HG02981 (cell line): ENCODE measurements around the gene CLIP3.
"Not testable (repeated sequence)": the region's sequence is repeated elsewhere in the genome, so short reads cannot be mapped to it uniquely, and the experiment has no call there.

Experiments
- ATAC-seq: cut with Tn5 transposase; IDR thresholded peaks from one replicate; pipeline ENCODE4 v1.9.1; 2021; ENCODE audit warnings: mild to moderate bottlenecking, moderate library complexity; ENCODE audit not compliant: unreplicated experiment

The CLIP3 gene, protein sequence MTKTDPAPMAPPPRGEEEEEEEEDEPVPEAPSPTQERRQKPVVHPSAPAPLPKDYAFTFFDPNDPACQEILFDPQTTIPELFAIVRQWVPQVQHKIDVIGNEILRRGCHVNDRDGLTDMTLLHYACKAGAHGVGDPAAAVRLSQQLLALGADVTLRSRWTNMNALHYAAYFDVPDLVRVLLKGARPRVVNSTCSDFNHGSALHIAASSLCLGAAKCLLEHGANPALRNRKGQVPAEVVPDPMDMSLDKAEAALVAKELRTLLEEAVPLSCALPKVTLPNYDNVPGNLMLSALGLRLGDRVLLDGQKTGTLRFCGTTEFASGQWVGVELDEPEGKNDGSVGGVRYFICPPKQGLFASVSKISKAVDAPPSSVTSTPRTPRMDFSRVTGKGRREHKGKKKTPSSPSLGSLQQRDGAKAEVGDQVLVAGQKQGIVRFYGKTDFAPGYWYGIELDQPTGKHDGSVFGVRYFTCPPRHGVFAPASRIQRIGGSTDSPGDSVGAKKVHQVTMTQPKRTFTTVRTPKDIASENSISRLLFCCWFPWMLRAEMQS

DNA sequence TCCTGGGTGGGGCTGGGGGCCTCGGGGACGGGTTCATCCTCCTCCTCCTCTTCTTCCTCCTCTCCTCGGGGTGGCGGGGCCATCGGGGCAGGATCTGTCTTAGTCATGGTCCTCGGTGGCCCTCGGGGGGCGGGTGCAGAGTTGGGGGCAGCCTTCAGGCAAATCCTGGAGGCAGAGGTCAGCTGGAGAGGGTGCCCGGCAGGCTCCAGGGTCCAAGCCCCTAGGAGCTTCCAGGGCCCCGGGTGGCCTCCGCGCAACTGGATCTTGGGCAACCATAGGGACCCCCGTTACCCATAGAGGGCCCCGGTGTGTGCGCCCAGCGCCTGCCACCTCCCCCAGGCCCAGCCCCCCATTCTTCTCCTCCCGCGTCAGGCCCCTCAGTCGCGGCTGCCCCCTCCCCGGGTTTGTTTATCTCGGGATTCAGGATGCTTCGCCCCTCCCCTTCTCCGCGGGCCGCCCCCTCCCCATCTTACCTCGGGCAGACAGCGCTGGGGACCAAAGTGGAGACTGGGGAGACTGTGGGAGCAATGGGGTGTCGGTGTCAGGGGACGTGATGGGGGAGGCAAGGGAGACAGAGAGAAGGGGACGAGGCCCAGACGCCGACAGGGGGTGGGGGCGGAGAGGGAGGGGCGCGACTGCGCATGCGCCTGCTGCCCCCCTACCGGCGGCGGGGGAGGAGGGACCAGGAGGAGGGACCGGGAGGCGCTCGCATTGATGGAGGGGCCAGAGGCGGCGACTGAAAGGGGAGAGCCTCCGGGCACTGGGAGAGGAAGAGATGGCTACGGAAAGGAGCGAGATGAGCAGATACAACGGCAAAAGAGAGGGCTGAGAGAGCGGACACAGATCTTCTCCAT lies at the start of gene CLIP3:
TSS of gene CLIP3 (minus strand) at position 623 of the 854 bp plus-strand sequence. CDS start at position 107, 516 bp downstream.
- no peak for ATAC-seq

DNA sequence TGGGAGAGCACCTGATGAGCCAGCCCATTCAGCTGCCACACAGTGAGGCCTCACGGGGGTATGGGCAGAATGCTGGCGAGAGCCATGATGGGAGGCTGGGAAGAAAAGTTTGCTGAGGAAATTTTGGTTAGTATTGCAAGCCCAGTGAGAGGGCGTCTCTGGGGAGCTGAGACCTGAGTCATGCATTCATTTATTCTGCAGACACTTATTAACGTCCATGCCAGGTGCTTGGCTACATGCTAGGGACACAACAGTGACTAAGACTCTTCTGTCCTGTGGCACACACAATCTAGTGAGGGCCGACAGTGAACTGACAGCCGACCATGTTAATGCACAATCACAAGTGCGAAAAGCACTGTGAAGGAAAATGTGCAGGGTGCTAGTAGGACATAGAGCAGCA lies 49.2 kb upstream of the CLIP3 start:
- no peak for ATAC-seq

DNA sequence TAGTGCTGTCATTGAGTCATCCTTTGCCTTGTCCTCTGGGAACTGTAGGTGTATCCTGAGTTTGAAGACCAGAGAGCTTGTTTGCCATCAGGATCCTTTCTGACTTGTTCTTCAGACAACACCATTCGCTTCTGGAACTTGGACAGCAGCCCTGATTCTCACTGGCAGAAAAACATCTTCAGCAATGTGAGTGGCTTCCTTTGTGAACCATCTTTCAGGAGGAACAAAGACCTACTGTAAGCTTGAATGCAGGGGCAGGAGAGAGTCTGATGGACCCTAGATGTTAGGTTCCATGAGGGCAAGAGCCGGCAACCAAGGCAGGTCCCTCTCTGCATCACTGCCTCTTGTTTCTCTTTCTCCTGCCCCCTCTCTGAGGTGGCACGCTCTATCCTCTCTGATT lies 48.7 kb upstream of the CLIP3 start:
- no peak for ATAC-seq

DNA sequence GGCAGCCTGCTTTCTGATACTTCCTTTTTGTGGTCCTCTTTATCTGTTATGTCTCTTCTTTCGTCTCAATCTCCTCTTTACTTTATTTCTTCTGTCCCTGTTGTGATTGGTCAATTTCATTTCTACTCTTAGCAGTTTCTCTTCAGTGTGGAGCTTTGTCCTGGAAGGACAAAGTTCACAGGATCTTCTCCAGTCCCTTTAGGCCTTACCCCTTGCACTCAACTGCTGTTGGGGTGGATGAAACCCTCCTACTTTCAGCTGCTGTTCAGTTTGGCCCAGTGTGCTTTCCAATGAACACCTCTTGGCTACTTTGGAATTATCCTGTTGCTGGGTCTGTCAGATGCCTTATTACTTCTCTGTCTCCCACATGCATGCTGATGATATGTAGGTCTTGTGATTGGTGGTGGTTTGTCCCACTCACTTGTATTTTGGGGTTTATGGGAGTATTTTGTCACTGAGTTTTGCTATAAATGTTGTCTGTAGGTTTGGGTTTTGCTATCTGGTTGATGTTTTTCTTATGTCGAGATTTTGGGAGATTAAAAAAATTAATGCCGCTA lies 46.8 kb upstream of the CLIP3 start:
- no peak for ATAC-seq

DNA sequence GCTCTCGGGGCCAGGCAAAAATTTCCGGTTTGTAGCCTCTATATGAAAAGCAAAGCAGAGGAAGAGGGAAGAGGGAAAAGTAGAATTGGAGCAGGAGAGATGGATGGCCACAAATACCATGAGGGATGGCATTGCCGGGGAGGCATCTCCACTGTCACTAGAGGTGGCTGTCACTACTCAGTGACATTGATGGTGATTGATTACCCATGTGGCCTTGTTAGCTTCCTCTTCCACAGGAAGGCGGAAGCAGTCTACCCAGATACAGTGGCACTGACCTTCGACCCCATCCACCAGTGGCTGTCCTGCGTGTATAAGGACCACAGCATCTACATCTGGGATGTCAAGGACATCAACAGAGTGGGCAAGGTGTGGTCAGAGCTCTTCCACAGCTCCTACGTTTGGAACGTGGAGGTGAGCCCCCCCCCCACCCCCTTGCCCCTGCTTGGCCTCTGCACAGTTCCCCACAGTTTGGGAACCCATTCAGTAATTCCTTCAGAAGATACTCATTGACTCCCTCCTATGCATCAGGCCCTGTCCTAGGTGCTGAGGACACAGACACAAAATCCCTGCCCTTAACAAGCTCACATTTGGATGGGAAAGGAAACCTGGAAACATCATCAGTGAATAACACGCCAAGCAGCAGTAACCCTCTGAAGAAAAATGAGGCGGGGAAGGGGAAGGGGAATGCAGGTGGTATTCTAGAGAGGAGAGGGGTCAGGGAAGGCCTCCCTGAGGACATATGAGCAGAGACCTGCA lies 40.6 kb upstream of the CLIP3 start:
- no peak for ATAC-seq

DNA sequence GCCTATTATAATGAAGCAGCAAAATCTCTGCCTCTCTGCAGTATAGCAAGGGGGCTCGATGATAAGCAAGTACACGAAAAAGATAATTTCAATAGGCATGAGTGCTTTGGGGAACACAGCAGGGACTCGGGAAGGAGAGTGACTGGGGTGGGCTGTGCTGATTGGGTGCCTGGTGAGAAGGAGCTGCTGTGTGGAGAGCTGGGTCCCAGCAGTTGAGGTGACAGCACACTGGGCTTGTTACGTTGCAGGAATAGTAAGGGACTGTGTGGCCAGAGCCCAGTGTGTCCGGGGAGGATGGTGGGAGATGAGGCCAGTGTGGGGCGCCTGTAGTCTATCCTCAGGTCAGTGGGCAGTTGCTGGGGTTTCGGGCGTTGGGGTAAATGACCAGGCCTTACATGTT lies 39.4 kb upstream of the CLIP3 start:
- no peak for ATAC-seq

DNA sequence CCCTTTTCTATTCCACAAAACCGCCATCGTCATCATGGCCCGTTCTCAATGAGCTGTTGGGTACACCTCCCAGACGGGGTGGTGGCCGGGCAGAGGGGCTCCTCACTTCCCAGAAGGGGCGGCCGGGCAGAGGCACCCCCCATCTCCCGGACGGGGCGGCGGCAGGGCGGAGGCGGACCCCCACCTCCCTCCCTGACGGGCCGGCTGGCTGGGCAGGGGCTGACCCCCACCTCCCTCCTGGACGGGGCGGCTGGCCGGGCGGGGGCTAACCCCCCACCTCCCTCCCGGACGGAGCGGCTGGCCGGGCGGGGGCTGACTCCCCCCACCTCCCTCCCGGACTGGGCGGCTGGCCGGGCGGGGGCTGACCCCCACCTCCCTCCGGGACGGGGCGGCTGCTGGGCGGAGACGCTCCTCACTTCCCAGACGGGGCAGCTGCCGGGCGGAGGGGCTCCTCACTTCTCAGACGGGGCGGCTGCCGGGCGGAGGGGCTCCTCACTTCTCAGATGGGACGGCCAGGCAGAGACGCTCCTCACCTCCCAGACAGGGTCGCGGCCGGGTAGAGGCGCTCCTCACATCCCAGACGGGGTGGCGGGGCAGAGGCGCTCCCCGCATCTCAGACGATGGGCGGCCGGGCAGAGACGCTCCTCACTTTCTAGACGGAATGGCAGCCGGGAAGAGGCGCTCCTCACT lies 36.3 kb upstream of the CLIP3 start:
- ATAC-seq, result not testable (repeated sequence)

DNA sequence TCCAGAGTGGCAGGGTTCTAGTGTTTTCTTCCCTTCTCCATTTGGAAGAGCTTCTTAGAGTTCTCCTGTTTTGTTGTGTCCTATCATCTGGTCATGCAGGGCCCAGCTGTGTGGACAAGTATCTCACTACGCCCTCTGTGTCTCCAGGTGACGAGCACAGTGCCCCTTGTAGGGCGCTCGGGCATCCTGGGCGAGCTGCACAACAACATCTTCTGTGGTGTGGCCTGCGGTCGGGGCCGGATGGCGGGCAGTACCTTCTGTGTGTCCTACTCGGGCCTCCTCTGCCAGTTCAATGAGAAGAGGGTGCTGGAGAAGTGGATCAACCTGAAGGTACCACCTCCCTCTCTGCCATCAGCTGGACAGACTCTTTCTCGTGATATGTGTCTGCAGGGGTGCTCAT lies 35.0 kb upstream of the CLIP3 start:
- no peak for ATAC-seq

DNA sequence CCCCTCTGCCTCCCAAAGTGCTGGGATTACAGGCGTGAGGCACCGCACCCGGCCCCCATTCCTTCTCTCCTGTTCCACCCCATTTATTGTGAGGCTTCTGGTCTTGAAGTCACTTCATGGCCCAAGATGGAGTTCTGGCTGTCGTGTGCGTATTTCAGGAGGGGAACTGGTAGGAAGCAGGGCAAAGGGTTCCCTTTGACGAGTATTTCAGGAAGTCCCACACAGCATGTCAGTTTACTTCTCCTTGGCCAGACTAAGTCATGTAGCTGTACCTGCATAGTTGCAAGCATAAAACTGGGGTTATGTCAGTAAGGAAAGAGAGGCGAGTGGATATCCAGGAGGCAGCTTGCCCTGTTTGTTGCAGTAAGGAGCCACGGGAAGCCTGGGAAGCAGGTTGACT lies 32.2 kb upstream of the CLIP3 start:
- no peak for ATAC-seq

DNA sequence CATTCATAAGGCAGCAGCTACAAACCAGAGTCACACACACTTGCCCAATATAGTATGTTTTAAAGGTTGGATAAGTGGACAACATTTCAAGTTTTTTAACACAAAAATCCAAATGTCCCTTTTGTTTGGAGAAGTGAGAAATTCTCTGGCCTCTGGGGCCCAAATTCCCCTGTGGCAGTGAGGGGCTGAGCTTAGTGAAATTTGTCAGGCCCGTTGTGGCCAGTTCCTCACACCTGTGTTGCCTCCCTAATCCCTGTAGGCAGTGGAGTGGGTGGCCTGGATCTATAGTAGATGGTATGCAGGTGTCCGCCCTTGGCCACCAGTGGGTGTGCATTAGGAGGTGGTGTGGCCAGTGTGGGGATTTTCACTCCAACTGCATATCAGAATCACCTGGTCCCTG lies 28.7 kb upstream of the CLIP3 start:
- ATAC-seq, result no peak

DNA sequence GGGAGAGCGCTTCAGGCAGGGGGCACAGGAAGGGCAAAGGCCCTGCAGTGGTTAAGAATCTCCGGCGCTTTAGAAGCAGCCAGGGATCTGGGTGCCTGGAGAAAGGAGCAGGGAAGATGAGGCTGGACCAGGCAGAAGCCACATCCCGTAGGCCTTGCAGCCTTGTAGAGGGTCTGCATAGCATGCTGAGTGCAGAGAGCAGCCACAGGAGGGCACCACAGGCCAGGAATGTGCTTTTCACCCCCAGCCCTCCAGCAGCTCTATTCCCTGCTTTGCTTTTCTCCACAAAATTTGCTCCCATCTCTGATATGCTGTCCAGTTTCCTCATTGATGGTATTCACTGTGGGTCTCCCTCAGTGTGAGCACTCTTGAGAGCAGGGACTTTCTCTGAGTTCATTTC lies 27.8 kb upstream of the CLIP3 start:
- ATAC-seq, result no peak

DNA sequence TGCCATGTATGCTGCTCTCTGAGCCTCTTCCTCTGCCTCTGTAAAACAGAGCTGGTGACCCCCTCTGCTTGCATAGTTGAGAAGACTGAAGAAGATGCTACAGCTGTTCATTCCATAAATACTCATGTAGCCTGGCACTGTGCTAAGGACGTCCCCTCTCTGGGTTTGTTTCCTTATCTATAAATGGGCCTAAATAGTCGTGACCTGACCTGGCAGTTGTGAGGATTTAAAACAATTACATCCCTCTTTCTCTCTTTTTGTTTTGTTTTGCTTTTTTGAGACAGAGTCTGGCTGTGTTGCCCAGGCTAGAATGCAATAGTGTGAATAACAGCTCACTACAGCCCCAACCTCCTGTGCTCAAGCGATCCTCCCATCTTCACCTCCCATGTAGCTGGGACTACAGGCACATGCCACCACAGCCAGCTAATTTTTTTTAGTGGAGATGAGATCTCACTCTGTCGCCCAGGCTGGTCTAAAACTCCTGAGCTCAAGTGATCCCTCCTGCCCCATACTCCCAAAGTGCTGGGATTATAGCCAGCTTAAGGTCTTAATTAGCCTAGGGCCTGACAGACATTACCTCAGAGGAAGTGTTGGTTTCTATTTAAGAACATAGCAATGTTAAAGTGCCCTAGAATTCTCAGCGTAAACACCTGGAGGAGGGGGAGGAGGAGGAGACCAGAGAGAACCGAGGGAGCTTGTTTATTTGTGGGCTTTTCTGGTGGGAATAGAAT lies 26.7 kb upstream of the CLIP3 start:
- ATAC-seq, result no peak

DNA sequence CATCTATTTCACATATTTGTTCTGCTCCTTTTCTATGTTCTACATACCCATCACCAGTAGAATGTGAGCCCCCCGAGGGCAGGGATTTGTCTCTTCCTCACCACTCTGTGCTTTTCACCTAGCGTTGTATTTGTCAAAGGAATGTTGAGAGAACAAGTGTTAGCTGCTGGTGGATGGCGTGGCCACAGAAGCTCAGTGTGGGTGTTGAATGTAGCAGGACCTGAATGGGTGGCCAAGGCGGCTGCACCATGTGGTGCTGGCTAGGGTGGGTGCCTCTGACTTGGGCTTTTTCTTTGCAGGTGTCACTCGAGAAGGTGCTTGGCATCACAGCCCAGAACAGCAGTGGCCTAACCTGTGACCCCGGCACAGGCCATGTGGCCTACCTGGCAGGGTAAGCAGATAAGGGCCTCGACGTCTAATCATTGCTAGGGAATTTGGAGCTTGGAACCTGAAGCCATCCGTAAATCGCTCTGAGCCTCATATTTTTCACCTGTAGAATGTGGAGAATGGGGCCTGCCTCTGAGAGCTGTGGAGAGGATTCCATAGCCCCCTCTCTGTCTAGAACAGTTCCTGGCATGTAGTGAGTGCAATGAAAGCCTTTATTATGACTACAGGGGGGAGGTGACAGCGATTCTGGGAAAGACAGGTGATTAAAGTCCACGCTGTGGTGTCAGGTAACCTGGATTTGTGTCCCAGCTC lies 26.0 kb upstream of the CLIP3 start:
- no peak for ATAC-seq

DNA sequence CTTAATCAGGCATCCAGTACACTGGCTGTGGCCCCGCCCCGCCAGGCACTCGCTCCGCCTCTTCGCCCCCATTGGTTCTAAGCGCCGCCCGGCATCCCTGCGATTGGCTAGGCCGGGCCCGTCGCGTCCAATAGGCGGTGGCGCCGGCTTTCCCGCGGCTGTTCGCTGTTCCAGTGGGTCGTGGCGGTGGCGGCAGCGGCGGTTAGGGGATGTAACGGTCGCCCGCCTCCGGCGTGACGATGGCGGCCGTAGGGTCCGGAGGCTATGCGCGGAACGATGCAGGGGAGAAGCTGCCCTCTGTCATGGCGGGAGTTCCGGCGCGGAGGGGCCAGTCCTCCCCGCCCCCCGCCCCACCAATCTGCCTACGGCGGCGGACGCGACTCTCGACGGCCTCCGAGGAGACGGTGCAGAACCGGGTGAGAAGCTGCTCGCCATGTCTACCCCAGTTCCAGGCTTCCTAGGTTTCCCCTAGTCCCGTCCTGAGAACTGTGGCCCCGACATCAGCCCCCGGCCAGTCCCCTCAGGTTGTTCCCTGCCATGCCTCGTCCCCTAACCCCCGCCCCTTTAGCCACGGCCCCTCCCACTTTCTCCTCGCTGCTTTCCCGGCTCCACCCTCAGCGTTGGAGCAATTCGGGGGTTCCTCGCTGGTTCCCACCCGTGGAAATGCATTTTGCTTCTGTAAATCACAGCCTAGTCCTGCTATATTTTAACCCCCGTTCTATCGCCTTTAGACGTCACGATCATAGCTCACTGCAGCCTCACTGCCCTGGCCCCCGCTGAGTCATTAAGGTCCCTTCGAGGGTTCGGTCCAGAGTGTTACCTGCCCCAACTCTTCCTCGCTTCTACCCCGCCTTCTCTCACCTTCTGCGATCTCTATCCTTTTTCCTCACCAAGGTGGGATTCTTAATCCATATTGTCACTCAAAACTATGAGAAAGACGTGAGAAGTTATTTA lies 22.3 kb upstream of the CLIP3 start, which contains the start of gene WDR62:
TSS of gene WDR62 (plus strand) at position 165 of the 954 bp plus-strand sequence. CDS start at position 240, 75 bp downstream.
- peak; percentile 63 for ATAC-seq

DNA sequence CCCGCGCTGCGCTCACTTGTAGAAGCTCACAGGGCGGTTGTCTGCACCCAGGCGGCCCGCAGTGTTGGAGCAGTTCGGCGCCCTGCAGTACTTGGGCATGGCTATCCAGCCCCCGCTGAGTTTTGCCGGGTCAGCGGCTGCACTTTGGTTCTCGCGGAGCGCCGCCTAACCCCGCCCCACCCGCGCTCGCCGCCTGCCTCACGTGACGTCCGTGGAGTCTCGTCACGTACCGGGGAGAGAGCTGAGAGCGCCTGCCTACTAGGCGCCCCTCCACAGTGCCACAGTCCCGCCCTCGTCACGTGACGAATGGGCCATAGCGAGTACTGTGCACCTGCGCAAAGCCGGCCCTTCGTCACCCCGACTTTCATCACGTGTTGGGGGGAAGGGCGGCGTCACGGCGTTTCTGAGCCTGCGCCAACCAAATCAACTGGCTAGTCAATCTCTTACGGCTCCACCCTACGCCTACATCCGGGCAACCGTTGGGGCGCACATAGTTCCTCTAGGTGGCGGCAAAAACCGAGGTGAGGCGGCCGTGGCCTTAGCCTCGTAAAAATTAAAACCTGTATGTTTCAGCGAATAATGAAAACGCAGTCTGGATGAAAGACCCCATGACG lies 21.6 kb upstream of the CLIP3 start, which contains the start of gene THAP8:
TSS of gene THAP8 (minus strand) at position 167 of the 614 bp plus-strand sequence. CDS start at position 99, 68 bp downstream.
- ATAC-seq, result peak; percentile 75

DNA sequence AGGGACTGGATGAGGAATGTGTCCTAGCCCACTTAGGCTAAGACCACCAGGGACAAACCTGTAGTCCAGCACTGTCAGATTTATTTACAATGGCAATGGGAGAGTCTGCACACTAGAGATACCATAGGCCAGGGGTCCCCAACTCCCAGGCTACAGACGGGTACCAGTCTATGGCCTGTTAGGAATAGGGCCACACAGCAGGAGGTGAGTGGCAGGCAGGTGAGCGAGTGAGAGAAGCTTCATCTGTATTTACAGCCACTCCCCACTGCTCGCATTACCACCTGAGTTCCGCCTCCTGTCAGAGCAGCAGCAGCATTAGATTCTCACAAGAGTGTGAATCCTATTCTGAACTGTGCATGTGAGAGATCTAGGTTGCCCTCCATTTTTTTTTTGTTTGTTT lies 19.0 kb upstream of the CLIP3 start:
- ATAC-seq, result no peak

DNA sequence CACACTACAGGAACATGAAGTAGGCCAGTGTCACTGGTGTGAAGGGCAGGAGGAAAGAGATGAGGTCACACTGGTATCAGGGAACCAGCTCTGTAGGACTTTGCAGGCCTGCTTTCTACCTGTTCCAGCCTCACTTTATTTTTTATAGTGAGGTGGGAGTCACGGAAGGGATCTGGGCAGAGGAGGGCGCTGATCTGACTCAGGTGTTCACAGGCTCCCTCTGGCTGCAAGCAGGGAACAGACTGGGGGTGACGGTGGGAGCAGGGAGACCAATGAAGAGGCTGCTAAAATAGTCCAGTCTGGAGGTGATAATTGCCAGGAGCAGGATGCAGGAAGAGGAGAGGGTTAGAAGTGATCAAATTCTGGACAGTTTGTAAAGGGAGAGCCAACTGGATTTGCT lies 18.6 kb upstream of the CLIP3 start:
- ATAC-seq, result no peak
